Measurements from ENCODE around the gene PSMF1. TPM values are rescaled to one million over a fixed set of nuclear protein-coding genes. Genes with fewer than 3 reads are reported as not detected.
"Not testable (repeated sequence)": the region's sequence is repeated elsewhere in the genome, so short reads cannot be mapped to it uniquely, and the experiment has no call there.

The PSMF1 gene
- total and polyA plus RNA-seq, 2 of the 13 experiments (the other 11 are each of a cell fraction or from before 2014, with no cell fraction given), result 82.5 to 86.0 TPM

DNA sequence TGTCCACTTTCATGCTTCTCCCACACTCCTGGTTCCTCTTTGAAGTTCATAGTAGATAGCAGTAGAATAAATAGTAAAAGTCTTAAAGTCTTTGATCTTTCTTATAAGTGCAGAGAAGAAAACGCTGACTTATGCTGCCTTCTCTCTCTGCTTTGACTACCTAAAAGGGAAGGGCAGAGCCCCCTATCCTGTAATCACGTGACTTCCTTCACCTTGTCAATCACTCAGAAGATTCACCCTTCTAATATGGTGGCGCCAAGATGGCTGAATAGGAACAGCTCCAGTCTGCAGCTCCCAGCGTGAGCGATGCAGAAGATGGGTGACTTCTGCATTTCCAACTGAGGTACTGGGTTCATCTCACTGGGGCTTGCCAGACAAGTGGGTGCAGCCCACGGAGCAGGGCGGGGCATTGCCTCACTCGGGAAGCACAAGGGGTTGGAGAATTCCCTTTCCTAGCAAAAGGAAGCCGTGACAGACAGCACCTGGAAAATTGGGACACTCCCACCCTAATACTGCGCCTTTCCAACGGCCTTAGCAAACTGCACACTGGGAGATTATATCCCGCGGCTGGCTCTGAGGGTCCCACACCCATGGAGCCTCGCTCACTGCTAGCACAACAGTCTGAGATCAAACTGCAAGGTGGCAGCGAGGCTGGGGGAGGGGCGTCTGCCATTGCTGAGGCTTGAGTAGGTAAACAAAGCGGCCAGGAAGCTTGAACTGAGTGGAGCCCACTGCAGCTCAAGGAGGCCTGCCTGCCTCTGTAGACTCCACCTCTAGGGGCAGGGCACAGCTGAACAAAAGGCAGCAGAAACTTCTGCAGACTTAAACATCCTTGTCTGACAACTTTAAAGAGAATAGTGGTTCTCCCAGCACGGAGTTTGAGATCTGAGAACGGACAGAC, 98.4 kb downstream of the PSMF1 start (continued):
- TF ChIP-seq MTA1 (CRISPR knock-in tag; IDR thresholded peaks at IDR 0.05; ENCODE audit: borderline replicate concordance) (0 out of 2 replicates have a peak, but pooled peaks have one; percentile 24), ZNF572 (CRISPR knock-in tag; IDR thresholded peaks at IDR 0.05) (0 out of 2 replicates have a peak, but pooled peaks have one; percentile 39), FOXA3 (CRISPR knock-in tag; IDR thresholded peaks at IDR 0.05) (0 out of 2 replicates have a peak, but pooled peaks have one; percentile 23), PITX1 (CRISPR knock-in tag; IDR thresholded peaks at IDR 0.05) (0 out of 2 replicates have a peak, but pooled peaks have one; percentile 15)
- TF ChIP-seq, protein P1, sequence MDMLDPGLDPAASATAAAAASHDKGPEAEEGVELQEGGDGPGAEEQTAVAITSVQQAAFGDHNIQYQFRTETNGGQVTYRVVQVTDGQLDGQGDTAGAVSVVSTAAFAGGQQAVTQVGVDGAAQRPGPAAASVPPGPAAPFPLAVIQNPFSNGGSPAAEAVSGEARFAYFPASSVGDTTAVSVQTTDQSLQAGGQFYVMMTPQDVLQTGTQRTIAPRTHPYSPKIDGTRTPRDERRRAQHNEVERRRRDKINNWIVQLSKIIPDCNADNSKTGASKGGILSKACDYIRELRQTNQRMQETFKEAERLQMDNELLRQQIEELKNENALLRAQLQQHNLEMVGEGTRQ (IDR thresholded peaks at IDR 0.05; ENCODE audit: low read depth, low read length), result peak; percentile 70
- TF ChIP-seq, protein P1 (CRISPR knock-in tag; IDR thresholded peaks at IDR 0.05; ENCODE audit: borderline replicate concordance), result not testable (repeated sequence)
- TF ChIP-seq, protein P2, sequence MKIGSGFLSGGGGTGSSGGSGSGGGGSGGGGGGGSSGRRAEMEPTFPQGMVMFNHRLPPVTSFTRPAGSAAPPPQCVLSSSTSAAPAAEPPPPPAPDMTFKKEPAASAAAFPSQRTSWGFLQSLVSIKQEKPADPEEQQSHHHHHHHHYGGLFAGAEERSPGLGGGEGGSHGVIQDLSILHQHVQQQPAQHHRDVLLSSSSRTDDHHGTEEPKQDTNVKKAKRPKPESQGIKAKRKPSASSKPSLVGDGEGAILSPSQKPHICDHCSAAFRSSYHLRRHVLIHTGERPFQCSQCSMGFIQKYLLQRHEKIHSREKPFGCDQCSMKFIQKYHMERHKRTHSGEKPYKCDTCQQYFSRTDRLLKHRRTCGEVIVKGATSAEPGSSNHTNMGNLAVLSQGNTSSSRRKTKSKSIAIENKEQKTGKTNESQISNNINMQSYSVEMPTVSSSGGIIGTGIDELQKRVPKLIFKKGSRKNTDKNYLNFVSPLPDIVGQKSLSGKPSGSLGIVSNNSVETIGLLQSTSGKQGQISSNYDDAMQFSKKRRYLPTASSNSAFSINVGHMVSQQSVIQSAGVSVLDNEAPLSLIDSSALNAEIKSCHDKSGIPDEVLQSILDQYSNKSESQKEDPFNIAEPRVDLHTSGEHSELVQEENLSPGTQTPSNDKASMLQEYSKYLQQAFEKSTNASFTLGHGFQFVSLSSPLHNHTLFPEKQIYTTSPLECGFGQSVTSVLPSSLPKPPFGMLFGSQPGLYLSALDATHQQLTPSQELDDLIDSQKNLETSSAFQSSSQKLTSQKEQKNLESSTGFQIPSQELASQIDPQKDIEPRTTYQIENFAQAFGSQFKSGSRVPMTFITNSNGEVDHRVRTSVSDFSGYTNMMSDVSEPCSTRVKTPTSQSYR (CRISPR knock-in tag; IDR thresholded peaks at IDR 0.05; ENCODE audit: borderline replicate concordance), result peak; percentile 83

Other genes with a start within 250 kb of the PSMF1 start
- not detected in 2 replicates for gene ANGPT4, start 202.3 kb upstream of the PSMF1 start, total RNA-seq (2016; rRNA removed; fragmentation: Illumina TruSeq; extraction: Trizol)
- not detected in 2 replicates for gene ANGPT4, start 202.3 kb upstream of the PSMF1 start, polyA plus RNA-seq (2011; rRNA removed)
- not detected in 2 replicates for gene RSPO4, start 116.3 kb upstream of the PSMF1 start, total RNA-seq (2016; rRNA removed; fragmentation: Illumina TruSeq; extraction: Trizol)
- gene RSPO4, start 116.3 kb upstream of the PSMF1 start, polyA plus RNA-seq (2011; rRNA removed), result not detected in 2 replicates
- gene TMEM74B, start 66.4 kb downstream of the PSMF1 start, total RNA-seq (2016; rRNA removed; fragmentation: Illumina TruSeq; extraction: Trizol), result 2.9 and 4.7 TPM in 2 replicates
- gene TMEM74B, start 66.4 kb downstream of the PSMF1 start, polyA plus RNA-seq (2011; rRNA removed), result 18.4 and 25.0 TPM in 2 replicates
- 0.20 TPM in 2 replicates for gene C20orf202, start 84.9 kb downstream of the PSMF1 start, total RNA-seq (2016; rRNA removed; fragmentation: Illumina TruSeq; extraction: Trizol)
- 0.91 and 1.2 TPM in 2 replicates for gene C20orf202, start 84.9 kb downstream of the PSMF1 start, polyA plus RNA-seq (2011; rRNA removed)
- gene RAD21L1, start 107.4 kb downstream of the PSMF1 start, total RNA-seq (2016; rRNA removed; fragmentation: Illumina TruSeq; extraction: Trizol), result not detected in 2 replicates
- gene RAD21L1, start 107.4 kb downstream of the PSMF1 start, polyA plus RNA-seq (2011; rRNA removed), result not detected in 2 replicates
- 0.09 TPM in 1 of 2 replicates, not detected in the other for gene SNPH, start 147.7 kb downstream of the PSMF1 start, total RNA-seq (2016; rRNA removed; fragmentation: Illumina TruSeq; extraction: Trizol)
- gene SNPH, start 147.7 kb downstream of the PSMF1 start, polyA plus RNA-seq (2011; rRNA removed), result not detected in 2 replicates
- 0.87 and 1.2 TPM in 2 replicates for gene SDCBP2, start 210.5 kb downstream of the PSMF1 start, total RNA-seq (2016; rRNA removed; fragmentation: Illumina TruSeq; extraction: Trizol)
- gene SDCBP2, start 210.5 kb downstream of the PSMF1 start, polyA plus RNA-seq (2011; rRNA removed), result 2.4 and 2.9 TPM in 2 replicates